Astrocyte (in vitro differentiated cells and primary cell): ENCODE measurements around the gene GRK3. TPM values are rescaled to one million over a fixed set of nuclear protein-coding genes. Genes with fewer than 3 reads are reported as not detected.

Experiments
- DNase-seq: peaks from one replicate; pipeline ENCODE4 v3.0.0-alpha.2; 2010; ENCODE audit warnings: low read depth
- FAIRE-seq: peaks from 2 replicates; lab custom pipeline; 2011; peaks lifted over from hg19 to GRCh38; lab: Jason Lieb, UNC
- H2AFZ ChIP-seq: 2 replicates; pipeline ENCODE4 v1.6.0; 2012; ENCODE audit warnings: low read depth, low read length, inconsistent platforms
- H3K27ac ChIP-seq: 2 replicates; pipeline ENCODE4 v1.5.1; 2011; ENCODE audit warnings: low read depth, low read length, inconsistent platforms
- H3K27me3 ChIP-seq: 2 replicates; pipeline ENCODE4 v1.6.0; 2011; ENCODE audit warnings: low read length, inconsistent platforms; ENCODE audit not compliant: insufficient read depth
- H3K36me3 ChIP-seq: 2 replicates; pipeline ENCODE4 v1.5.1; 2011; ENCODE audit warnings: low read length, inconsistent platforms; ENCODE audit not compliant: insufficient read depth
- H3K4me1 ChIP-seq: 2 replicates; pipeline ENCODE4 v1.5.1; 2011; ENCODE audit warnings: low read length, inconsistent platforms; ENCODE audit not compliant: insufficient read depth
- H3K4me2 ChIP-seq: 2 replicates; pipeline ENCODE4 v1.6.0; 2012; ENCODE audit warnings: low read length, inconsistent platforms
- H3K4me3 ChIP-seq: 2 replicates; pipeline ENCODE4 v1.5.1; 2011; ENCODE audit warnings: low read depth, mild to moderate bottlenecking, low read length, inconsistent platforms; ENCODE audit not compliant: insufficient read depth
- H3K79me2 ChIP-seq: 2 replicates; pipeline ENCODE4 v1.6.0; 2012; ENCODE audit warnings: mild to moderate bottlenecking, low read length, inconsistent platforms; ENCODE audit not compliant: insufficient read depth
- H3K9ac ChIP-seq: 2 replicates; pipeline ENCODE4 v1.6.0; 2012; ENCODE audit warnings: mild to moderate bottlenecking, low read length, inconsistent platforms
- H3K9me3 ChIP-seq: 2 replicates; pipeline ENCODE4 v1.5.1; 2012; ENCODE audit warnings: low read depth, mild to moderate bottlenecking, low read length, inconsistent platforms; ENCODE audit not compliant: insufficient read depth
- H4K20me1 ChIP-seq: 2 replicates; pipeline ENCODE4 v1.6.0; 2012; ENCODE audit warnings: low read length, inconsistent platforms; ENCODE audit not compliant: insufficient read depth
- H3K27ac Mint-ChIP-seq: one replicate; pipeline ENCODE4 v1.8.0; 2021; ENCODE audit warnings: mild to moderate bottlenecking, mixed read lengths; ENCODE audit not compliant: unreplicated experiment
- H3K27me3 Mint-ChIP-seq: one replicate; pipeline ENCODE4 v1.8.0; 2021; ENCODE audit warnings: low read depth, mixed read lengths; ENCODE audit not compliant: unreplicated experiment
- H3K36me3 Mint-ChIP-seq: one replicate; pipeline ENCODE4 v1.8.0; 2021; ENCODE audit warnings: low read depth, mixed read lengths; ENCODE audit not compliant: unreplicated experiment
- H3K4me1 Mint-ChIP-seq: one replicate; pipeline ENCODE4 v1.8.0; 2021; ENCODE audit warnings: low read depth, mixed read lengths; ENCODE audit not compliant: unreplicated experiment
- H3K4me3 Mint-ChIP-seq: one replicate; pipeline ENCODE4 v1.8.0; 2021; ENCODE audit warnings: mild to moderate bottlenecking, moderate library complexity, mixed read lengths; ENCODE audit not compliant: unreplicated experiment
- H3K9me3 Mint-ChIP-seq: one replicate; pipeline ENCODE4 v1.8.0; 2021; ENCODE audit warnings: mild to moderate bottlenecking, mixed read lengths; ENCODE audit not compliant: unreplicated experiment
- EZH2 ChIP-seq: IDR thresholded peaks from 2 replicates; pipeline ENCODE4 v1.6.1; 2012; ENCODE audit warnings: mild to moderate bottlenecking, low read length, inconsistent platforms; ENCODE audit not compliant: insufficient read depth
- total RNA-seq: library from RNA; stranded (reverse); gene quantifications from 2 replicates; pipeline ENCODE4 v1.2.1, GENCODE V29; 2021
- TF ChIP-seq, protein P1 (sequence below): IDR thresholded peaks from 2 replicates; pipeline ENCODE4 v1.5.1; 2011; ENCODE audit warnings: low read depth, mild to moderate bottlenecking, inconsistent platforms, low read length, moderate library complexity; ENCODE audit not compliant: insufficient read depth

Gene GRK3
- total RNA-seq, 1 donor from 2014 or later = 7.2 TPM

DNA sequence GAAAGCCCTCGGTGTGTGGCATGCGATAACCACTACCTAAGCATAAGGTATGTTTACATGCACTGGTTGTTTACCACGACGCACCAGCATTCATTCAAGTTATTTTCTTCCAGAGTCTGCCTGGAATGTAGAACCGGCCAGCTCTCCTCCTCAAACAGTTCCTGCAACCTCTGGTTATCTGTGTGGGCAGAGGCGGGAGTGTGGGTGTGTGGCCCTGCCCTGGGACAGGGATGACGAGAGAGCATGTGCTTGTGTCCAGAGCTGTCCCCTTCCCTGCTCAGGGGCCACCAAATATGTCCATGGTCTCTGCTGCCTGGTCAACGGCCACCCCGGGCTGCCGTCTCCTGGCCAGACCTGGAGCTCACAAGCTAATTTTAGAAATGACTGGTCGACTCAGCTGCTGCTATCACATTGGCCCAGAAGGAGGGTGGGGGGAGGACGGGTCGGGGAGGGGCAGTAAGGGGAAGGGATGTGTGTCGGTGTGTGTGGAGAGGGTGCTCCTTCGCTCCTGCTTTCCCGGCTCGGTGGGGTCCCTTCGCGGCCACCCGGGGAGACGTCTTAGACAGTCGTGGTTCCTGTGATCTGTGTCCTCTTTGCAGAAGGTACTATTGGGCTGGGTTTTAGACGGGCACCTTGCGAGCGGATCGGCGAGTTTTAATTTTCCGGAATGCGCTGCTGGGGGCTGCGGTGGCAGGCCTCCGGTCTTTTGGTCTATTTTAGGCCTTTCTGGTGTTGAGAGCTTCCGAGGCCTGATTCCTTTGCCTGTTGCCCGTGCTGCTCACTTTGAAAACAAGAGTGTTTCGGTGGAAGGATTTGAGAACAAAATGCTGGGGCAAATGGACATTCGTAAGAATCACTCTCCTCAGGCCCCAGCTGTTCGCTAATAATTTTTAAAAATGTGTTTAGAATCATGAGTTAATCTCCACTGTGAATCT lies 177.5 kb downstream of the GRK3 start, which contains the start of gene MYO18B:
TSS of gene MYO18B (plus strand) at position 497 of the 935 bp plus-strand sequence. CDS start 18,905 bp downstream, outside the sequence.
- Histone ChIP-seq H3K27me3 (no peaks in the 10 kb centered on the region), H3K4me2 (no peak within 1 kb of the TSS), H3K79me2 (no peaks in the 10 kb centered on the region), H3K4me1 (peaks cover 7% of the 10 kb centered on the region), H3K9ac (no peak within 1 kb of the TSS), H3K4me3 (no peak within 1 kb of the TSS), H4K20me1 (no peaks in the 10 kb centered on the region), H3K27ac (no peak within 1 kb of the TSS), H3K36me3 (no peaks in the 10 kb centered on the region), H2AFZ (no peak within 1 kb of the TSS), H3K9me3 (no peaks in the 10 kb centered on the region)
- H3K4me3 Mint-ChIP-seq = no peak within 1 kb of the TSS
- H3K27me3 Mint-ChIP-seq = peaks cover 8% of the 10 kb centered on the region
- DNase-seq (peak; percentile 23), FAIRE-seq (no peak)
- no peak within 1 kb of the TSS for H3K27ac Mint-ChIP-seq
- TF ChIP-seq, protein P1, sequence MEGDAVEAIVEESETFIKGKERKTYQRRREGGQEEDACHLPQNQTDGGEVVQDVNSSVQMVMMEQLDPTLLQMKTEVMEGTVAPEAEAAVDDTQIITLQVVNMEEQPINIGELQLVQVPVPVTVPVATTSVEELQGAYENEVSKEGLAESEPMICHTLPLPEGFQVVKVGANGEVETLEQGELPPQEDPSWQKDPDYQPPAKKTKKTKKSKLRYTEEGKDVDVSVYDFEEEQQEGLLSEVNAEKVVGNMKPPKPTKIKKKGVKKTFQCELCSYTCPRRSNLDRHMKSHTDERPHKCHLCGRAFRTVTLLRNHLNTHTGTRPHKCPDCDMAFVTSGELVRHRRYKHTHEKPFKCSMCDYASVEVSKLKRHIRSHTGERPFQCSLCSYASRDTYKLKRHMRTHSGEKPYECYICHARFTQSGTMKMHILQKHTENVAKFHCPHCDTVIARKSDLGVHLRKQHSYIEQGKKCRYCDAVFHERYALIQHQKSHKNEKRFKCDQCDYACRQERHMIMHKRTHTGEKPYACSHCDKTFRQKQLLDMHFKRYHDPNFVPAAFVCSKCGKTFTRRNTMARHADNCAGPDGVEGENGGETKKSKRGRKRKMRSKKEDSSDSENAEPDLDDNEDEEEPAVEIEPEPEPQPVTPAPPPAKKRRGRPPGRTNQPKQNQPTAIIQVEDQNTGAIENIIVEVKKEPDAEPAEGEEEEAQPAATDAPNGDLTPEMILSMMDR = no peak
- no peak for TF ChIP-seq EZH2
- no peaks in the 10 kb centered on the region for H3K9me3 Mint-ChIP-seq
- peaks cover 2% of the 10 kb centered on the region for H3K36me3 Mint-ChIP-seq
- H3K4me1 Mint-ChIP-seq = peaks cover 16% of the 10 kb centered on the region

DNA sequence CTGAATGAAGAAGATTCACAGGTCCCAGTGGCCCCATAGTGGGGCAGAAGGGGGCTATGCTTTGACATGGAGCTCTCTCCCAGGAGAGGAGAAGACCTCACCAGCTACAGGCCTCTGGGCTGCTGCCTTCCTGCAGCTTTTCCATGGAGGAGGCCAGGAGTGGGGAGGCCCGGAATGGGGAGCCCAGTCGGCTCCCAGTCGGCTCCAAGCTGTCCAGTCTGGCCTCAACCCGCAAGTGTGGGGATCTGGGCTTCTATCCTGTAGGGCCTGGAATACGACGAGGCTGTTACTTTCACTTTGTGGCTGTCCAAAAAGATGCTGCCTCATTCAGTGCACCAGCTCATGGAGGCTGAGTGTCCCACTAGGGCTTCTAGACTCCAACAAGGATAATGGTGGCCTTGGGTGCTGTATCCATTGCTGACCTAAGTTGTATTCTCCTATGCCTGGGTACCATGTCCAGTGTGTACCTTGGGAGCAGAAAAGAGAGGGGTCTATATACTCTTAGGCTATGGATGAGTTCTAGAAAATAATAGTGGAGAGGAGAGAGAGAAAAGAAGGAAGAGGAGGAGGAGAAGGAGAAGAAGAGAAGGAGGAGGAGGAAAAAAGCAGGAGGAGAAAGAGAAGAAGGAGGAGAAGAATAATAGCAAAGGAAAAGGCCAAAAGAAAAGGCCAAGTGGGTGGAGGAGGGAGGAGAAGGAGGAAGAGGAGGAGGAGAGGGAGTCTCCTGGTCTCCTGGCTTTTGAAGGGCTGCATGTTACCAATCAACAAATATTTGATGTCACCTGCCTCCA lies 178.6 kb downstream of the GRK3 start:
- peaks cover 24% of the 10 kb centered on the region for H3K4me1 Mint-ChIP-seq
- no peak overlapping the region for H3K27ac ChIP-seq
- no peak overlapping the region for H3K27ac Mint-ChIP-seq
- peaks cover 2% of the 10 kb centered on the region for H3K36me3 Mint-ChIP-seq
- H2AFZ ChIP-seq = no peak overlapping the region
- H3K9me3 ChIP-seq = no peaks in the 10 kb centered on the region
- H4K20me1 ChIP-seq = no peaks in the 10 kb centered on the region
- no peak overlapping the region for H3K9ac ChIP-seq
- H3K36me3 ChIP-seq = no peaks in the 10 kb centered on the region
- H3K27me3 Mint-ChIP-seq = peaks cover 8% of the 10 kb centered on the region
- DNase-seq = no peak
- no peak overlapping the region for H3K4me3 ChIP-seq
- no peaks in the 10 kb centered on the region for H3K79me2 ChIP-seq
- no peak overlapping the region for H3K4me3 Mint-ChIP-seq
- no peaks in the 10 kb centered on the region for H3K9me3 Mint-ChIP-seq
- TF ChIP-seq, protein P1 = no peak
- TF ChIP-seq EZH2 = no peak
- H3K27me3 ChIP-seq = no peaks in the 10 kb centered on the region
- H3K4me2 ChIP-seq = no peak overlapping the region
- no peak for FAIRE-seq
- H3K4me1 ChIP-seq = peaks cover 17% of the 10 kb centered on the region
